Gastrocnemius medialis (tissue), 4 donors: ENCODE measurements around the gene RACGAP1. TPM values are rescaled to one million over a fixed set of nuclear protein-coding genes. Genes with fewer than 3 reads are reported as not detected.
"Not testable (repeated sequence)": the region's sequence is repeated elsewhere in the genome, so short reads cannot be mapped to it uniquely, and the experiment has no call there.

Experiments
- ATAC-seq, 2 donors: fragments of 150-250 bp; one replicate each; pipeline ENCODE4 v1.9.1; 2016
- DNase-seq, 2 donors: peaks; one replicate each; pipeline ENCODE4 v3.0.0-alpha.2; 2019
- H3K27ac ChIP-seq, 4 donors: fragments of 200-600 bp; sonication (generic); 1 replicate in 1 of 4; 2 replicates in 3 of 4; pipeline ENCODE4 v1.5.1; 2016 to 2018; ENCODE audit warnings: mild to moderate bottlenecking in 2 of 4, moderate library complexity in 1 of 4
- H3K27me3 ChIP-seq, 3 donors: fragments of 200-600 bp; sonication (generic) in 2 of 3; 1 replicate in 1 of 3; 2 replicates in 2 of 3; pipeline versions ENCODE4 v1.5.1 to v1.6.0; 2016 to 2019; ENCODE audit warnings: mild to moderate bottlenecking in 1 of 3, moderate library complexity in 1 of 3
- H3K36me3 ChIP-seq, 2 donors: fragments of 200-600 bp; sonication (generic) in 1 of 2; one replicate each; pipeline ENCODE4 v1.5.1; 2017 to 2018
- H3K4me1 ChIP-seq, 2 donors: fragments of 200-600 bp; sonication (generic) in 1 of 2; one replicate each; pipeline ENCODE4 v1.5.1; 2016 to 2017; ENCODE audit warnings: mild to moderate bottlenecking in 2 of 2
- H3K4me3 ChIP-seq, 4 donors: fragments of 200-600 bp; sonication (generic) in 3 of 4; 1 replicate in 1 of 4; 2 replicates in 3 of 4; pipeline ENCODE4 v1.5.1; 2016 to 2019; ENCODE audit warnings: mild to moderate bottlenecking in 2 of 4
- H3K9me3 ChIP-seq, 3 donors: fragments of 200-600 bp; sonication (generic) in 2 of 3; 1 replicate in 1 of 3; 2 replicates in 2 of 3; pipeline ENCODE4 v1.5.1; 2016 to 2019
- CTCF ChIP-seq, 5 experiments: fragments of 450-650 bp in 3 of 5; fragments of 200-600 bp in 2 of 5; sonication (generic) in 2 of 5; IDR thresholded peaks in 4 of 5; conservative IDR thresholded peaks in 1 of 5; 1 replicate in 4 of 5; 2 replicates in 1 of 5; pipeline ENCODE4 v1.5.1; 2016 to 2019; ENCODE audit warnings: antibody characterized with exemption in 5 of 5, mild to moderate bottlenecking in 3 of 5, moderate library complexity in 3 of 5
- POLR2A ChIP-seq, 2 donors: fragments of 450-650 bp; IDR thresholded peaks; one replicate each; pipeline ENCODE4 v1.6.1; 2017; ENCODE audit warnings: antibody characterized with exemption in 2 of 2, mild to moderate bottlenecking in 2 of 2, moderate library complexity in 2 of 2
- in situ Hi-C, 4 donors: fragments of 200-750 bp; cut with MboI; loops; one replicate each; pipeline versions ENCODE4 v1.15.0 to v1.8.0; 2017; ENCODE audit warnings: low sequenced_read_pairs in 4 of 4
- intact Hi-C: fragments of 100-400 bp; cut with DNase I; formaldehyde crosslinking; loops from one replicate; pipeline ENCODE4 v1.15.1; 2023; ENCODE audit warnings: low total_unique reads
- total RNA-seq, 4 donors: library from RNA; depleted of rRNA; stranded (reverse); fragments of >200 nt; gene quantifications; one replicate each; pipeline versions ENCODE4 v1.1.0 to v1.2.3, GENCODE V29; 2016

Gene RACGAP1
- total RNA-seq, 4 donors from 2014 or later: 5.6 to 13.3 (median 6.5) TPM

DNA sequence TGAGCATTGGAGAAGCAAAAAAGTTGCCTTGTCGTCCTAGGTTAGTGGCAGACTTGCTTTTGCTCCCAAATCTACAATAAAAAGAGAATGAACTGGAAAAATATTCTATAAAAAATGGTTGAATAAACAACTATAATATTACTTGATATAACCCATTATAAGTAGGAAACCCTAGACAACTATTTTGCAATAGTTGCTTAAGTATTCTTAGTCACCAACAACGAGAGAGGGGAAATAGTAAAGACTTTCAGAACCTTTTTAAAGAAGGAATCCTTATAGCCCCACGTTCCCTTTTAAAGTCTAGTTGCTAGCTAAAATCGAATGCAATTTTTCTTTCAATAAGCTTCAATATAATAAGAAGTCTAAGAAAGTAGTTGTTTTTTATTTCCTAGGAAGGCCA is 35.0 kb downstream of the RACGAP1 start:
- Histone ChIP-seq H3K27ac (no peak overlapping the region), H3K9me3 (no peaks in the 10 kb centered on the region), H3K4me3 (no peak overlapping the region), H3K27me3 (no peaks in the 10 kb centered on the region), H3K4me1 (no peaks in the 10 kb centered on the region), H3K36me3 (no peaks in the 10 kb centered on the region)
- no peak for ATAC-seq
- TF ChIP-seq CTCF (IDR thresholded peaks at IDR 0.05 in 4 of 5, conservative IDR thresholded peaks at IDR 0.05 in 1 of 5) (no peak), POLR2A (IDR thresholded peaks at IDR 0.05) (no peak)
- intact Hi-C loops: no loop called here
- DNase-seq: no peak
- in situ Hi-C loops: no loop called here

- H3K27ac ChIP-seq, H3K27me3 ChIP-seq, H3K36me3 ChIP-seq, in situ Hi-C loops, H3K4me1 ChIP-seq, H3K4me3 ChIP-seq, intact Hi-C loops, H3K9me3 ChIP-seq, DNase-seq, ATAC-seq: not testable (repeated sequence)
Measured at GRCh38 chr12:49989400-49989799, 35.9 kb downstream of the RACGAP1 start.

DNA sequence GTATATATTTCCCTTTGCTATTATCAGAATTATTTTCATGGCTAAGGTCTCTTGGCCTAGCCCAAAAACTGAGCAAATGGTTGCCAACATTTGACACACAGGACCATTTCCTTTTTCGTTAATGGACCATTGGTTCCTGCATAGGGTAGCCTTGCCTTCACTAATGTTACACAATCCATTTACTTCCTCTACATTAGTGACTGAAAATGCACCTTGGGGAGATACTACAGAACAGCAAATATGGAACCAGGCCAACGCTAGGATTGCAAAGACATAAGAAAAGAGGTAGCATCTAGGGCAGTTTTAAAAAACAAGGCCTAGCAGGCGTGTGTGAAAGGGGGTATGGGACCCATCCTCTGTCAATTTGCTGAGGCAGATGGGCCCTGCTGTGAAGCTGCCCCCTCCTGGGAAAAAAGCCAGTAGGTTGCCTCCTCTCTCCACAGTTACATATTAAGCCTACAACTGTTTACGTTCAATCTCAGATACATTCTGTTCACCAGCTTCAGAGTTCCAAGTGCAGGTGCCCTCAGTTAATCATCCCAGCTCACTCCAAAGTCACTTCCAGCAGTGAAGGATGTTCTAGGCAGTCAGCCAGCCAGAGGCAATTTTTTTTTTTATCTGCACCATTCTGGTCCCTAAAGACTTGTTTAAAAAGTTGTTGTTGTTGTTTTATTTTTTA is 37.5 kb downstream of the RACGAP1 start:
- peaks cover 0 to 5% of the 10 kb centered on the region in 2 donors for H3K4me1 ChIP-seq
- no peaks in the 10 kb centered on the region for H3K27me3 ChIP-seq
- in situ Hi-C loops: no loop called here
- H3K4me3 ChIP-seq: no peak overlapping the region
- intact Hi-C loops: no loop called here
- no peak overlapping the region for H3K27ac ChIP-seq
- no peaks in the 10 kb centered on the region for H3K9me3 ChIP-seq
- DNase-seq (no peak), ATAC-seq (no peak)
- no peaks in the 10 kb centered on the region for H3K36me3 ChIP-seq
- TF ChIP-seq CTCF (IDR thresholded peaks at IDR 0.05 in 4 of 5, conservative IDR thresholded peaks at IDR 0.05 in 1 of 5) (no peak), POLR2A (IDR thresholded peaks at IDR 0.05) (no peak)

DNA sequence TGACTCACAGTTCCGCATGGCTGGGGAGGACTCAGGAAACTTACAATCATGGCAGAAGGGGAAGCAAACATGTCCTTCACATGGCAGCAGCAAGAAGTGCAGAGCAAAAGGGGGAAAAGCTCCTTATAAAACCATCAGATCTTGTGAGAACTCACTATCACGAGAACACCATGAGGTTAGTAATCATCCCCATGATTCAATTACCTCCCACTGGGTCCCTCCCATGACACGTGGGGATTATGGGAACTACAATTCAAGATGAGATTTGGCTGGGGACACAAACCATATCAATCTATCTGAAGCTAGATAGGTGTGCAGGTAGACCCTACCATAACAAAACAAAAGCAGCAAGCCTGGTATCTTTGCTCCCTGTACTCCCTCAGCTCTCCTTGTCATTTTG is 38.8 kb downstream of the RACGAP1 start:
- H3K9me3 ChIP-seq: not testable (repeated sequence)

GRCh38 chr12:49985981-49986380 is 39.3 kb downstream of the RACGAP1 start:
- Histone ChIP-seq H3K27ac (no peak overlapping the region), H3K4me1 (peaks cover 0 to 5% of the 10 kb centered on the region in 2 donors), H3K27me3 (no peaks in the 10 kb centered on the region), H3K36me3 (no peaks in the 10 kb centered on the region), H3K9me3 (no peaks in the 10 kb centered on the region), H3K4me3 (no peak overlapping the region)
- in situ Hi-C loops: no loop called here
- no peak for ATAC-seq
- TF ChIP-seq CTCF (IDR thresholded peaks at IDR 0.05 in 4 of 5, conservative IDR thresholded peaks at IDR 0.05 in 1 of 5): no peak
- no peak for TF ChIP-seq POLR2A (IDR thresholded peaks at IDR 0.05)
- no peak for DNase-seq
- intact Hi-C loops: no loop called here

More for the DNA sequence above, 38.8 kb downstream of the RACGAP1 start:
- ATAC-seq, intact Hi-C loops, DNase-seq, H3K4me1 ChIP-seq, H3K4me3 ChIP-seq, H3K27ac ChIP-seq, H3K27me3 ChIP-seq, in situ Hi-C loops, H3K36me3 ChIP-seq: not testable (repeated sequence)
